LNCaP clone FGC (cell line): Measurements from ENCODE around the gene ITGA11.

Source experiments
- DNase-seq: peaks from one replicate; pipeline ENCODE4 v3.0.0-alpha.2; 2011; ENCODE audit warnings: low read depth
- H3K4me3 ChIP-seq: 2 replicates; pipeline ENCODE4 v1.5.1; 2011; ENCODE audit warnings: mild to moderate bottlenecking, low read depth, low read length, control low read depth
- TF ChIP-seq, protein P1 (sequence below): IDR thresholded peaks from 2 replicates; pipeline ENCODE4 v1.5.1; 2012; ENCODE audit warnings: mild to moderate bottlenecking; ENCODE audit not compliant: control insufficient read depth, insufficient read depth; ENCODE audit errors: extremely low read depth

ITGA11 gene

DNA sequence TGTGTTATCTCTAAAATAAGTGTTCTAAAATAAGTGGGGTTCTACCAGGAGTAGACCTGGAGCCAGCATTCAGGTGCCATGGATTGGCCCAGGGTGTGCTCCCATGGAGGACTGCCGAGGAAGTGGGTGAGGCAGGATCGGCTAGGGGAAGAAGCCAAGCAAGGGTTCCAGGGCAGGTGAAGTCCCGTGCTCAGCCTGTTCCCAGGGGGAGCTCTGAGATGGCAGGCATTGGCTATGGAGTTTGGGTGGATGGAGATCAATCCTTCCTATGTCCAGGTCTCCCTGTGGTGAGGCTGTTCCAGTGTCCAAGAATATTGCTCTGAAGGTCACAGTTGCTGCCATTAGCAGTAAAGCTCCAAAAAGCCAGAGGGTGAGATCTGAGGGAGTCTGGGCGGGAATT lies 46.9 kb upstream of the ITGA11 start:
- H3K4me3 ChIP-seq, result no peak overlapping the region
- TF ChIP-seq, protein P1, sequence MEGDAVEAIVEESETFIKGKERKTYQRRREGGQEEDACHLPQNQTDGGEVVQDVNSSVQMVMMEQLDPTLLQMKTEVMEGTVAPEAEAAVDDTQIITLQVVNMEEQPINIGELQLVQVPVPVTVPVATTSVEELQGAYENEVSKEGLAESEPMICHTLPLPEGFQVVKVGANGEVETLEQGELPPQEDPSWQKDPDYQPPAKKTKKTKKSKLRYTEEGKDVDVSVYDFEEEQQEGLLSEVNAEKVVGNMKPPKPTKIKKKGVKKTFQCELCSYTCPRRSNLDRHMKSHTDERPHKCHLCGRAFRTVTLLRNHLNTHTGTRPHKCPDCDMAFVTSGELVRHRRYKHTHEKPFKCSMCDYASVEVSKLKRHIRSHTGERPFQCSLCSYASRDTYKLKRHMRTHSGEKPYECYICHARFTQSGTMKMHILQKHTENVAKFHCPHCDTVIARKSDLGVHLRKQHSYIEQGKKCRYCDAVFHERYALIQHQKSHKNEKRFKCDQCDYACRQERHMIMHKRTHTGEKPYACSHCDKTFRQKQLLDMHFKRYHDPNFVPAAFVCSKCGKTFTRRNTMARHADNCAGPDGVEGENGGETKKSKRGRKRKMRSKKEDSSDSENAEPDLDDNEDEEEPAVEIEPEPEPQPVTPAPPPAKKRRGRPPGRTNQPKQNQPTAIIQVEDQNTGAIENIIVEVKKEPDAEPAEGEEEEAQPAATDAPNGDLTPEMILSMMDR, result no peak
- no peak for DNase-seq

DNA sequence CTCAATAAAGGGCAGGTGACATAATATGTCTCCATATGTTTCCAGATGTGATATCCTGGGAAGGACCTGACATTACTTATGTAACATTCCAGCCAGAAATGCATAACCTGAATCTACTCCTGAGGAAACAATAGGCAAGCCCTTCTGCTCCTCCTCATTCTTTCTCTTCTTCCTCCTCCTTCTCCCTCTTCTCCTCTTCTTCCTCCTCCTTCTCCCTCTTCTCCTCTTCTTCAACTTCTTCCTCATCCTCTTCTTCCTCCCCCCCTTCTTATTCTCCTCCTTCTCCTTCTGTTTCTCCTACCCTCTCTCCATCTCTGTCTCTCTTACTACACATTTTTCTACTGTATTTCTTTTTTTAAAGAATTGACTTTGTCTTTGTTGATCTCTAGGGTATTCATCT lies 43.5 kb upstream of the ITGA11 start:
- DNase-seq, result no peak
- TF ChIP-seq, protein P1, result no peak
- no peak overlapping the region for H3K4me3 ChIP-seq

DNA sequence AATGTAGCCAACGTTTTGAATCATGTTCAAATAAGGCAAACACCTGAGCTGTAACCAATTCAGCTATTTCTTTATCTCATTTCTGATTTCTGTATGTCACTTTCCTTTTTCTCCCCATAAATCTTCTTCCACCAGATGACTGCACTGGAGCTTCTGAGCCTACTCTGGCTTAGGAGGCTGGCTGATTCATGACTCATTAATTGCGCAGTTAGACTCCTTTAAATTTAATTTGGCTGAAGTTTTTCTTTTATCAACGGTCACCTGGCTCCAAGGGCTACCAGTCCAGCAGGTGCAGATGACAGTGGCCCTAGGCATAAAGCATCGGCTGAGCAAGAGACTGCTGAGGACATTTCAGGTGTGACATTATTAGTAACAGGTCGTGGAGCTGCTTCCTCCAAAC lies 39.6 kb upstream of the ITGA11 start:
- TF ChIP-seq, protein P1, result no peak
- peak; percentile 63 for DNase-seq
- H3K4me3 ChIP-seq, result no peak overlapping the region

DNA sequence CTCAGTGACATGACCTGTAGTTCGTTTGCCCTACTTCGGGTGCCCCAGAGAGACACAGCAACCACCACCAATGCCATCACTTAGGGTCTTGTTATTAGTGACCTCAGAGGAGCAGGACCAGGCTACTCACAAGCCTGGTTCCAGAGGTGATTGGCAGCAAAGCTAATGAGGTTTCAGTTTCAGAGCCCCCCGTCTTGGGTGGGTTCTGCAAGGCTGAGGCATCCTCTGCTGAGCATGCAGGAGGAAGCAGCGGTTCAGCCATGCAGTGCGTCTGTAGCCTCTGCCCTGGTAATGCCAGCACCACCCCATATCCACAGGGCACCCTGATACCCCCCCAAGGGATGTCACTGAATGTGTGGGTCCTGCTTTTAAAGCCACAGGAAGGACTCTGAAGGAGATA lies 39.0 kb upstream of the ITGA11 start:
- no peak overlapping the region for H3K4me3 ChIP-seq
- no peak for DNase-seq
- TF ChIP-seq, protein P1, result no peak

DNA sequence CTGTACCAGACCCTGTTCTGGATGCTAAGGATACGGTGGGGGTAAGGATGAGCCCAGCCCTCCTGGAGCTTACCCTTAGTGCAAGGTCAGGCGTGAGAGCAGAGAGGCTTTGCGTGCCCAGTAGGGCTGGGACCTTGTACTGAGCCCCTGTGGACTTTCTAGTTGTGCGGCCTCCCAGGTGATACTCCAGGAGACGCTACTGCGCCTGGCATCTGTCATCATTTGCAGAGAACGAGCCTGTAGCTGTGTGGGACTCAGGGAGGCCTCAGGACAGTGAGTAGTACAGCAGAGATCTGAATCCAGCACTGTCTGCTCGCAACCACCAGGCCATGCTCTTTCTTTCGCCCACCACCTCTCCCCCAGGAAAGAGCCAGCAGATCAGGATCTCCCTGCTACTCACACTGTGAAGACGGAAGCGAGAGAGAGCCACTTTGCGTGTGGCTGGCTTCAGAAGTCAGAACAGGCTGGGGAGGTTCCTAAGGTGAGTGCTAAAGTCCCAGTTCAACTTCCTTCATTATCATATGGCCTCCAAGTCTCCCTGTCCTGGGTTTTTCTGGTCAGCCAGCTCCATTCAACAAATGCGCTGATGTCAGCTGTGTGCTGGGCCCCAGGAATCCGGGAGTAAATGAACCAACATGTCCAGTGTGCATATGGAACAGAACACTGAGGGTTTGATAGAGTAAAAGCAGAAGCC lies 38.2 kb upstream of the ITGA11 start:
- TF ChIP-seq, protein P1, result no peak
- DNase-seq, result peak; percentile 73
- H3K4me3 ChIP-seq, result no peak overlapping the region

DNA sequence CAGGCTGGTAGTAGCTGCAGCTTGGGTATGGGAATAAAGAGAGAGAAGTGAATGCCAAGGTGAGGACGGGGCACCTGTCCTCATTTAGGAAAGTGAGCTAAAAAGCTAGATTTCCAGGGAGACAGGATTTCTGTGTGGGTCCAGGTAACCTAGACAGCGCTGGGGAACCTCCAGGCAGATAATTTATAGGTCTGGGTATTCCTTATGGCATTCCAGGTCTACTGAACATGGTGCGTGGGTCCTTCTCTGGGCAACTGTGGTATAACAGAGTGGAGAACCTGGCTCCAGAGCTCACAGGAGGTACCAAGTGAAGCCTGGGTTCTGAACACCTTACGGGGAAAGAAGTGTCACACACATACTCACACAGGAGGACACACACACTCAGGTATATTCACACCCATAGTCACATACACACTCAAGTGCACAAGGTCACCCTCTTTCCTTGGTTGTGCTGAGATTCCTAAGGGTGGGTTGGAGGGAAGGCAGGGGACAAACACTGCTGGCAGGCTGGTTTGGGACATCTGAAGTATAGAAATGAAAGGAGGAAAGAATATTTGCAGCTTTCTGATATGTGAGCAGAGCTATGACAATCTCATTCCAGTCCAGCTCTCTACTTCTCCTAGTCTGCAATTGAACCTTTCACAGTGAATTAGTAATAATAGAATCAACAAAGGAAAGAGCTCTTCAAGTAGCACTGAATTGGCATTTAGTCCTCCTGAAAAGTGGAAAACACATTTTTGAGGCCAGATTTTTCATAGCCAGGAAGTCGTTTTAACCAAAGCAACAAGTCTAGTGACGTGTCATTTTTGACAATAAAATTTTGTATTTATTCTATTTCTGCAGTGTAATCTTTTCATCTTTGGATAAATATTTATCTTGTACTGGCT lies 37.4 kb upstream of the ITGA11 start:
- no peak for DNase-seq
- no peak overlapping the region for H3K4me3 ChIP-seq
- TF ChIP-seq, protein P1, result no peak
